K562 (cell line): Measurements from ENCODE around the gene CYP2A6. TPM values are rescaled to one million over a fixed set of nuclear protein-coding genes. Genes with fewer than 3 reads are reported as not detected.
"Not testable (repeated sequence)": the region's sequence is repeated elsewhere in the genome, so short reads cannot be mapped to it uniquely, and the experiment has no call there.

Source experiments
- ATAC-seq: fragments of 200-7000 bp; cut with Tn5 transposase; 3 replicates; pipeline ENCODE4 v1.9.1; 2020; ENCODE audit warnings: moderate library complexity
- BruUV-seq: library from RNA; stranded (reverse); fragments of 400-500 nt; replicated peaks from 2 replicates; lab custom pipeline; 2021; lab: Mats Ljungman, UMichigan
- CTCF ChIA-PET: fragments of 300-600 bp; formaldehyde crosslinking; extraction: SDS; loops from one replicate; lab custom pipeline; 2021; ENCODE audit warnings: low intra/inter-chr PET ratio; lab: Yijun Ruan, JAX
- POLR2A ChIA-PET: fragments of 300-600, 350-650 bp; sonication (Branson Sonifier 250); formaldehyde crosslinking; extraction: SDS; loops from one replicate; lab custom pipeline; 2021; ENCODE audit warnings: antibody characterized with exemption, inconsistent platforms; lab: Yijun Ruan, JAX
- DNase-seq, 4 experiments: peaks; one replicate each; pipeline versions ENCODE4 v3.0.0 to v3.0.0-alpha.2; 2011 to 2018; ENCODE audit warnings: low spot score in 3 of 4, mixed read lengths in 3 of 4; ENCODE audit errors: extremely low read depth in 1 of 4
- FAIRE-seq: peaks from 2 replicates; lab custom pipeline; 2011; peaks lifted over from hg19 to GRCh38; lab: Jason Lieb, UNC
- H2AFZ ChIP-seq: 2 replicates; pipeline ENCODE4 v1.6.0; 2011; ENCODE audit warnings: low read depth, low read length, control low read depth, inconsistent platforms
- H3K27ac ChIP-seq: fragments of 200-600 bp; 3 replicates; pipeline ENCODE4 v1.8.0; 2011; ENCODE audit warnings: low read depth, mild to moderate bottlenecking, control low read depth, inconsistent platforms, low read length, moderate library complexity, mixed read lengths; ENCODE audit errors: extremely low read depth
- H3K27me3 ChIP-seq, 2 experiments: fragments of 300-600 bp in 1 of 2; 2 replicates in 1 of 2; 3 replicates in 1 of 2; pipeline versions ENCODE4 v1.6.0 to v1.8.0; 2011; ENCODE audit warnings: inconsistent platforms in 2 of 2, low read length in 2 of 2, mild to moderate bottlenecking in 1 of 2, mixed read lengths in 1 of 2, moderate library complexity in 1 of 2; ENCODE audit not compliant: control insufficient read depth in 2 of 2, insufficient read depth in 2 of 2
- H3K36me3 ChIP-seq: fragments of 300-600 bp; 3 replicates; pipeline ENCODE4 v1.8.0; 2011; ENCODE audit warnings: mild to moderate bottlenecking, low read length, inconsistent platforms; ENCODE audit not compliant: control insufficient read depth, insufficient read depth
- H3K4me1 ChIP-seq, 2 experiments: fragments of 200-600 bp in 1 of 2; replicated peaks in 1 of 2; 2 replicates in 1 of 2; 3 replicates in 1 of 2; pipeline versions ENCODE4 v1.5.1 to v1.8.0; 2011; ENCODE audit warnings: inconsistent platforms in 2 of 2, low read length in 2 of 2, mild to moderate bottlenecking in 1 of 2, mixed read lengths in 1 of 2, moderate library complexity in 1 of 2; ENCODE audit not compliant: control insufficient read depth in 2 of 2, insufficient read depth in 2 of 2
- H3K4me2 ChIP-seq: 2 replicates; pipeline ENCODE4 v1.6.1; 2011; ENCODE audit warnings: low read length, control low read depth, inconsistent platforms, mixed read lengths; ENCODE audit not compliant: insufficient read depth
- H3K4me3 ChIP-seq: fragments of 200-600 bp; sonication (generic), shearing (Covaris generic); 2 replicates; pipeline ENCODE4 v1.5.1; 2016; ENCODE audit warnings: control low read depth, inconsistent platforms
- H3K79me2 ChIP-seq: fragments of 200-600 bp; 3 replicates; pipeline ENCODE4 v1.8.0; 2011; ENCODE audit warnings: low read length, inconsistent platforms; ENCODE audit not compliant: control insufficient read depth, insufficient read depth
- H3K9ac ChIP-seq, 2 experiments: 2 replicates each; pipeline versions ENCODE4 v1.6.0 to v1.6.1; 2011; ENCODE audit warnings: low read depth in 2 of 2, low read length in 2 of 2, control low read depth in 1 of 2, inconsistent platforms in 1 of 2, mild to moderate bottlenecking in 1 of 2, mixed read lengths in 1 of 2; ENCODE audit not compliant: insufficient read depth in 1 of 2
- H3K9me1 ChIP-seq: one replicate; pipeline ENCODE4 v1.6.0; 2011; ENCODE audit warnings: inconsistent platforms, mild to moderate bottlenecking, low read length, moderate library complexity; ENCODE audit not compliant: control insufficient read depth, insufficient read depth
- H3K9me3 ChIP-seq: replicated peaks from 2 replicates; pipeline ENCODE4 v1.5.1; 2011; ENCODE audit warnings: low read depth, low read length, inconsistent platforms; ENCODE audit not compliant: control insufficient read depth, insufficient read depth
- H4K20me1 ChIP-seq: replicated peaks from 2 replicates; pipeline ENCODE4 v1.6.1; 2011; ENCODE audit warnings: low read length, inconsistent platforms, mixed read lengths; ENCODE audit not compliant: control insufficient read depth, insufficient read depth
- CTBP1 ChIP-seq: fragments of 450-650 bp; IDR thresholded peaks from 2 replicates; pipeline ENCODE4 v1.6.1; 2016; ENCODE audit warnings: borderline replicate concordance
- DACH1 ChIP-seq: fragments of 450-650 bp; IDR thresholded peaks from 2 replicates; pipeline ENCODE4 v1.6.1; 2018; ENCODE audit not compliant: partially characterized antibody
- HMGN3 ChIP-seq: IDR thresholded peaks from 2 replicates; pipeline ENCODE4 v1.6.1; 2011; ENCODE audit warnings: borderline replicate concordance, low read depth, mild to moderate bottlenecking, mixed read lengths, low read length; ENCODE audit not compliant: insufficient read length; ENCODE audit errors: extremely low read depth
- NFIC ChIP-seq: fragments of 450-650 bp; IDR thresholded peaks from 2 replicates; pipeline ENCODE4 v1.6.1; 2017; ENCODE audit warnings: mild to moderate bottlenecking, inconsistent platforms
- NRF1 ChIP-seq, 2 experiments: fragments of 450-650 bp; IDR thresholded peaks in 1 of 2; conservative IDR thresholded peaks in 1 of 2; 2 replicates each; pipeline ENCODE4 v1.6.1; 2014; ENCODE audit warnings: mild to moderate bottlenecking in 2 of 2
- POLR2G ChIP-seq: fragments of 200-400 bp; formaldehyde crosslinking; IDR thresholded peaks from 2 replicates; pipeline ENCODE4 v1.6.1; 2017; ENCODE audit warnings: low read depth, mild to moderate bottlenecking, antibody characterized with exemption, low read length, moderate library complexity
- RAD21 ChIP-seq, 2 experiments: fragments of 250-450 bp in 1 of 2; fragments of 450-650 bp in 1 of 2; sonication (Bioruptor Pico) in 1 of 2; formaldehyde crosslinking in 1 of 2; IDR thresholded peaks in 1 of 2; conservative IDR thresholded peaks in 1 of 2; 2 replicates each; pipeline versions ENCODE4 v1.4.0 to v1.8.0; 2020 to 2022; ENCODE audit warnings: mild to moderate bottlenecking in 2 of 2, moderate library complexity in 1 of 2
- RBFOX2 ChIP-seq: fragments of 200-400 bp; formaldehyde crosslinking; IDR thresholded peaks from 2 replicates; pipeline ENCODE4 v1.6.1; 2017; ENCODE audit warnings: low read depth, mild to moderate bottlenecking, low read length, moderate library complexity
- RBM25 ChIP-seq: fragments of 200-400 bp; formaldehyde crosslinking; IDR thresholded peaks from 2 replicates; pipeline ENCODE4 v1.6.1; 2018; ENCODE audit warnings: low read length, low read depth, moderate library complexity; ENCODE audit not compliant: severe bottlenecking
- ZNF121 ChIP-seq: sonication (generic); formaldehyde crosslinking; conservative IDR thresholded peaks from 2 replicates; pipeline ENCODE4 v1.8.0; 2022; ENCODE audit warnings: missing genetic modification reagents
- WGBS: fragments of 100-300 bp; shearing (Covaris generic); methylation state at CpG from one replicate; pipeline ENCODE4 v1.1.6; 2016; ENCODE audit warnings: low coverage, mixed read lengths; ENCODE audit not compliant: insufficient coverage; ENCODE audit errors: missing lambda C conversion rate; 5-methylcytosine and 5-hydroxymethylcytosine counted together
- in situ Hi-C: fragments of 300-500 bp; cut with MboI; formaldehyde crosslinking; loops from 4 replicates; pipeline ENCODE4 v1.15.0; 2018; ENCODE audit warnings: inconsistent platforms, mixed read lengths
- intact Hi-C: fragments of 100-400 bp; cut with micrococcal nuclease; formaldehyde crosslinking; loops from 2 replicates; pipeline ENCODE4 v1.14.2; 2022
- polyA plus RNA-seq, 8 experiments: library from polyadenylated mRNA; depleted of rRNA in 4 of 8; stranded (reverse) in 5 of 8; unstranded in 3 of 8; fragments of >200 nt; fragmentation: Nextera tagmentation in 2 of 8; fragmentation: Illumina TruSeq in 1 of 8; extraction: Ambion mirVana in 2 of 8; extraction: Trizol in 1 of 8; gene quantifications; 2 replicates each; pipeline versions ENCODE4 v1.2.1 to v1.2.3, GENCODE V29; 2011 to 2014; ENCODE audit warnings: inconsistent platforms in 1 of 8, missing spikeins in 1 of 8
- total RNA-seq, 7 experiments: library from RNA; depleted of rRNA in 6 of 7; stranded (reverse); fragments of >200 nt in 6 of 7; fragmentation: Illumina TruSeq in 2 of 7; extraction: Trizol in 2 of 7; gene quantifications; 2 replicates each; pipeline versions ENCODE4 v1.2.1 to v1.2.3, GENCODE V29; 2011 to 2021; ENCODE audit warnings: low replicate concordance in 1 of 7
- TF ChIP-seq, protein P1 (sequence below), 3 experiments: IDR thresholded peaks in 2 of 3; conservative IDR thresholded peaks in 1 of 3; 2 replicates each; pipeline ENCODE4 v1.5.1; 2011 to 2012; ENCODE audit warnings: low read length in 3 of 3, mild to moderate bottlenecking in 3 of 3, control low read depth in 2 of 3, improper control_type of control experiment in 1 of 3, inconsistent platforms in 1 of 3, low read depth in 1 of 3, mixed read lengths in 1 of 3, moderate library complexity in 1 of 3; ENCODE audit not compliant: insufficient read depth in 2 of 3
- TF ChIP-seq, protein P2 (sequence below): sonication (generic); formaldehyde crosslinking; IDR thresholded peaks from 2 replicates; pipeline ENCODE4 v1.8.0; 2022; ENCODE audit warnings: missing genetic modification reagents, mild to moderate bottlenecking, moderate library complexity, borderline replicate concordance

Gene CYP2A6
- total and polyA plus RNA-seq, 9 of the 15 experiments (the other 6 are each of a cell fraction or from before 2014, with no cell fraction given): 0.31 TPM; not detected in 8

DNA sequence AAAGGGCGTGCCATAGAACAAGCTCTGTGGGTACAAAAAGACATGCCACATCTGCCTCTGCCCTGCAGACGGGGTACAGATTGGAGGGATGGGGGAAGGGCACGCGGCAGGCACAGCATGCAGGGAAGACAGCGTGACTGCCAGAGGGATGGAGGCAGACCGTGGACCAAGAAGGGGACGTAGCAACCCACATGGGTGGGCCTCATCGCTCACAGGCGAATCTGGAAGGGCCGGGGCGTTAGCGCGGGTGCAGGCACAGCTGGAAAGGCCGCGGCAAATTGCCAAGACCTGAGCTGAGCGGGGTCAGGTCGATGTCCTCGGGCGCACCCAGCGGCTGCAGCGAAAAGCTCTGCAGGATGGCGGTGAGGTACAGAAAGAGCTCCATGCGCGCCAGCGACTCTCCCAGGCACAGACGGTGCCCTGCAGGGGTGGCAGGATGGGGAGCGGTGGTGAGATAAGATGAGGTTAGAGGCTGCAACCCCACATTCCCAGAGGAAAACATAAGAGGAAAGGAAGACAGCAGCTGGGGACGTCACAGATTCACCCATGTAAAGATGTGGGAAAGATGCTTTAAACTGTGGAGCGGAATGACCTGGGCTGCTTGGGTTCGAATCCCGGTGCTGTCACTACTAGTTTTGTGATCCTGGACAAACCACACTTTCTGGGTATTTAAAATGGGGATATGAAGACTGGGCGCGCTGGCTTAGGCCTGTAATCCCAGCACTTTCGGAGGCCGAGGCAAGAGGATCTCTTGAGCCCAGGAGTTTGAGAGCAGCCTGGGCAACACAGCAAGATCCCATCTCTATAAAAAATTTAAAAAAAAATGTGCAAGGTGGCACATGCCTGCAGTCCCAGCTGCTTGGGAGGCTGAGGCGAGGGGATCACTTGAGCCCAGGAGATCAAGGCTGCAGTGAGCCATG, 31.5 kb downstream of the CYP2A6 start:
- H3K9ac ChIP-seq, in situ Hi-C loops, H3K4me2 ChIP-seq, H2AFZ ChIP-seq, H3K9me3 ChIP-seq, H3K27me3 ChIP-seq, H3K27ac ChIP-seq, intact Hi-C loops, H3K4me3 ChIP-seq, H3K36me3 ChIP-seq, H3K9me1 ChIP-seq, H4K20me1 ChIP-seq, BruUV-seq, H3K79me2 ChIP-seq: not testable (repeated sequence)
- DNase-seq: peak in 2 of 4 experiments; percentile 19 to 67
- WGBS: 53% methylated on average over 17 of the region's 36 CpGs
- peak; percentile 64 for FAIRE-seq
- CTCF ChIA-PET: interaction anchor here (0.6 kb wide), 1 partner anchor 184 kb away, joined by 5 read pairs; no protein-coding TSS in a partner anchor
- ATAC-seq: peak; percentile 78
- TF ChIP-seq RBM25 (peak; percentile 10), CTBP1 (peak; percentile 42; the same call in 1 of the 2 replicates), RBFOX2 (peak; percentile 32; the same call in 1 of the 2 replicates), RAD21 (CRISPR knock-in tag; conservative IDR thresholded peaks at IDR 0.05 in 1 of 2, IDR thresholded peaks at IDR 0.05 in 1 of 2) (peak in 1 of 2 experiments; percentile 24; a peak in 1 of 4 replicates), NFIC (peak; percentile 96), NRF1 (conservative IDR thresholded peaks at IDR 0.05 in 1 of 2, IDR thresholded peaks at IDR 0.05 in 1 of 2) (peak in 1 of 2 experiments; percentile 44; a peak in 1 of 4 replicates), DACH1 (peak; percentile 67), ZNF121 (CRISPR knock-in tag) (peak; percentile 80), POLR2G (peak; percentile 31; the same call in 1 of the 2 replicates), HMGN3 (peak; percentile 26)
- TF ChIP-seq, protein P1, sequence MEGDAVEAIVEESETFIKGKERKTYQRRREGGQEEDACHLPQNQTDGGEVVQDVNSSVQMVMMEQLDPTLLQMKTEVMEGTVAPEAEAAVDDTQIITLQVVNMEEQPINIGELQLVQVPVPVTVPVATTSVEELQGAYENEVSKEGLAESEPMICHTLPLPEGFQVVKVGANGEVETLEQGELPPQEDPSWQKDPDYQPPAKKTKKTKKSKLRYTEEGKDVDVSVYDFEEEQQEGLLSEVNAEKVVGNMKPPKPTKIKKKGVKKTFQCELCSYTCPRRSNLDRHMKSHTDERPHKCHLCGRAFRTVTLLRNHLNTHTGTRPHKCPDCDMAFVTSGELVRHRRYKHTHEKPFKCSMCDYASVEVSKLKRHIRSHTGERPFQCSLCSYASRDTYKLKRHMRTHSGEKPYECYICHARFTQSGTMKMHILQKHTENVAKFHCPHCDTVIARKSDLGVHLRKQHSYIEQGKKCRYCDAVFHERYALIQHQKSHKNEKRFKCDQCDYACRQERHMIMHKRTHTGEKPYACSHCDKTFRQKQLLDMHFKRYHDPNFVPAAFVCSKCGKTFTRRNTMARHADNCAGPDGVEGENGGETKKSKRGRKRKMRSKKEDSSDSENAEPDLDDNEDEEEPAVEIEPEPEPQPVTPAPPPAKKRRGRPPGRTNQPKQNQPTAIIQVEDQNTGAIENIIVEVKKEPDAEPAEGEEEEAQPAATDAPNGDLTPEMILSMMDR (IDR thresholded peaks at IDR 0.05 in 2 of 3, conservative IDR thresholded peaks at IDR 0.05 in 1 of 3; ENCODE audit: insufficient read depth in 2 of 3, low read depth in 1 of 3, low read length in 3 of 3): peak; percentile 42 to 71 (median 45); a peak in 5 of 6 replicates
- TF ChIP-seq, protein P2, sequence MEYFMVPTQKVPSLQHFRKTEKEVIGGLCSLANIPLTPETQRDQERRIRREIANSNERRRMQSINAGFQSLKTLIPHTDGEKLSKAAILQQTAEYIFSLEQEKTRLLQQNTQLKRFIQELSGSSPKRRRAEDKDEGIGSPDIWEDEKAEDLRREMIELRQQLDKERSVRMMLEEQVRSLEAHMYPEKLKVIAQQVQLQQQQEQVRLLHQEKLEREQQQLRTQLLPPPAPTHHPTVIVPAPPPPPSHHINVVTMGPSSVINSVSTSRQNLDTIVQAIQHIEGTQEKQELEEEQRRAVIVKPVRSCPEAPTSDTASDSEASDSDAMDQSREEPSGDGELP (CRISPR knock-in tag): peak; percentile 59; the same call in 1 of the 2 replicates
- TF ChIP-seq, all 486 proteins: peak for 12; not testable (repeated sequence) for 474
- POLR2A ChIA-PET: interaction anchor here (0.6 kb wide), 1 partner anchor 675 kb away, joined by 3 read pairs; no protein-coding TSS in a partner anchor
- peaks cover 26 to 29% of the 10 kb centered on the region in 2 experiments for H3K4me1 ChIP-seq
